Stimulated activated CD4-positive, alpha-beta T cell treated with anti-CD3 and anti-CD28 coated beads, TNF-alpha, amount 100 ng/mL, for 24 hours (primary cell): ENCODE results near the gene NACC2.

ENCODE experiments used
- DNase-seq, 3 experiments: peaks; one replicate each; pipeline ENCODE4 v3.0.0-alpha.2; 2020; ENCODE audit warnings: low read depth in 3 of 3

The NACC2 gene

DNA sequence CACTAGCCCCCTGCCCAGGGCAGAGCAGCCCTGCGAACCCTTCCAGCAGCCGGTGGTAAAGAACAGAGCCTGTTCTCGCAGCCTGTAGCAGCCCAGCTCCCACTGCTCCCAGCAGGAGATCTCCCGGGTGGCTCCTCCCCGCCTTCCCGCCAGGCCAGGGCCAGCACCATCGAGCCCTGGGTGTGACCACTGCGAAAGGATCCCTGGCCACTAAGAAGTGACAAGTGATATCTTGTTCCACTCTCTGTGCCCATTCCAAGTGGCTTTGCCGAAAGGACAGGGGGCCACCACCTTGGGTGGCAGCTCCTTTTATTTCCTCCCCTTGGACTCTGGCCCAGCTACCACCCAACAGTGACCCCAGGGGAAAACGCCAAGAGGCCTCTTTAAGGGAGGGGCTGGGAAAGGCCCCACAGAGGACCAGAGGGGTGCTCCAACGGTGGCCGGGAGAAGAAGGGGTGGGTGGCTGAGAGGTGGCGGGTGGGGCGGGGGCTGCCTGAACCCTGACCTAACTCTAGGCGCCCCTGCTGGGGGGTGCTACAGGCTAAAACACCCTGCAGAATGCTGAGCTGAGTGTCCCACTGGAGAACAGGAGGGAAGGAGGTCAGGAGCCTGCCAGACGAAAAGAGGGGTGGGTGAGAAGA lies 1.6 kb downstream of the NACC2 start:
- no peak for DNase-seq

DNA sequence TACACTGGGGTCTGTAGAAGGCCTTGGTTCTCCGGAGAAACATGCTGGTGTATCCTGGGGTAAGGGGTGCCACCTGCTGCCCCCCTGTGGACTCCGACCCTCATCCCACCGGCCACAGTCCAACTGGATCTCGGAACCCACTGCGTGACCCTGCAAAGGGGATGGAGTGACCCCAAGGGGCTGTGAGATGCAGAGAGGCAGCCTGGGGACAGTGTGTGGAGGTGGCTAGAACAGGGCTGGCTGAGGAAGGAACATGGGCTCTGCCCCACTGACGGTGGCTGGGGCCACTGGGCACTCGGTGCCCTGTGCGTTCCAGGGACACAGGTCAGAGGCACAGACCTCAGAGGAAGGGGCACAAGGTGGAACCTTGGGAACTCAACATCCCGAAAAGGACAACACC lies 2.3 kb downstream of the NACC2 start:
- no peak for DNase-seq

DNA sequence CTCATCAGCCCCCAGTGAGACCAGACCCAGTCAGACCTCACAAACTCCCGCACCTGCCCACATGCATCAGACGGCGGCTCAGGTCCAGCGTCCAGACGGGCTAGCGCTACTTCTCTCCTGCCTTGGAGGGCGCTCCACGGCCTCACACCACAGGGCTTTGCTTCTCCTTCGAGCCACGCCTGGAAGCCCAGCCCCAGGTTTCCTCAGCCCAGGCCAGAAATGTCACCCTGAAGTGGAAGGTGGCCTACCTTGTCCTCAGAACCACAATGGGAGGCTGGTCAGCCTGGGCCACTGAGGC lies 2.8 kb downstream of the NACC2 start:
- no peak for DNase-seq

DNA sequence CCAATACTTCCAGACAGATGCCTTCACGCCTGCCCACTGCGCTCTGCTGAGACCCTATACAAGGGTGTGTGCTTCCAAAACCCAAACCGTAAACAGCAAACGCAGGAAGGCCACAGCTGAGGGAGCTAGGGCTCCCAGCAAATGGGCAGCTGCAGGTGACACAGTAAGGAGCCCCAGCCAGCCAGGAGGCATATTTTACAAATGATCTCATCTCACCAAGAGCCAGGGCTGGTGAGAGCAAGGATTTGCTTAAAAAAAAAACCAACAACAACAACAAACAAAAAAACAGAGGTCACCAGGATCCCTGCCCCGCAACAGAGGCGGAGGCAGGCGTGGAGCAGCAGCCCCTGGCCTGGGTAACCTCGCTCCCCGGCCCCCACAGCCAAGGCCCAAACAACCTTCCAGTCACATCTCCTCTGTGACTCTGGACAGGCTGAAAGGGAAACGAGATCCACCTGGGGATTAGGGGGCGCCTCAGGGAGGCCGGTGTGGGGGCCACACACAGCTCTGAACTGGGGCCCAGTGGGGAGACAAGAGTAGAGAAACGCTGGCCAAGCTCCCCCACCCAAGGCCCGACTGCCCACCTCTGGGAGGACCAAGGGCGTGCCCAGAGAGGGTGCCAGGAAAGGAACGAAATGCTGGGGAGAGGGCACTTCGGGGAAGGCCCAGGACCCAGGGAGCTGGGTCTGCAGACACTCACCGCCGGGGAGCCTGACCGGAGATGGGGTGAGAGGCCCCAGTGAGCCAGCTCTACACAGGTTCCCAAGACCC lies 3.3 kb downstream of the NACC2 start:
- DNase-seq, result no peak

DNA sequence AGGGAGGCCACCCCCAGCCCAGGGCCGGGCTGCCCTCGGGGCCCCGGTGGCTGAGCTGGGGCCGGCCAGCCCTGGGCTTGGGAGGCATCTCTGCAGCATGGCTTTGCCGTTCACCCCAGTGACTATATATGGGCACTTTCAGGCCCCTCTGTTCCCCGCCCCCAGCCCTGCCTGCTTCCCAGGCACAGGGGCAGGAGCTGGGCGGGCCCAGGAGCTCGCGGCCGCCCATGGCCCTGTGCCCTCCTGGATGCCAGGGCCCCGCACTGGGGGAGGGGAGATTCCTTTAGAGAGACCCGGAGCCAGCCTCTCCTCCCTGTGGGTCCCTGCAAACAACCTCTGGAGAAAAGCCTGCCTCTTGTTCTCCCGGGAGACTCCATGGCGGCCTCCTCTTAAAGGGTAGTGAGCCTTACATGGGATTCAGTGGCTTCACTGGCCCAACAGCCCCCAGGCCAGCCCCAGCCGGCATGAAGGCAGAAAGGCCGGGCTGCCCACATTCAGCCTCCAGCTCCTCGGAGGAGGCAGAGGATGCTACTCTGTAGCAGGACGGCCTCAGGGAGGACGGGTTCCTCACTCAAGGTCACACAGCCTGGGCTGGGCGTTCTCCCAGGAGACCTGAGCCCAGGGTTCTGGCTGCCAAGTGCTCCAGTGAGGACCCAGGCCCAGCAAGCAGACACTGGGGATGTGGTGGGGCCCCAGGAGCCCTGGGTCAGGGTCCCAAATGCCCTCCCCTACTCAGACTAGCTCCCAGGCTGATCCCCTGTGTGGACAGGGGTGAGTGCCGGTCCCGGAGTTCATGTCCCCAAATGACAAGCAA lies 4.1 kb downstream of the NACC2 start:
- DNase-seq, result no peak

DNA sequence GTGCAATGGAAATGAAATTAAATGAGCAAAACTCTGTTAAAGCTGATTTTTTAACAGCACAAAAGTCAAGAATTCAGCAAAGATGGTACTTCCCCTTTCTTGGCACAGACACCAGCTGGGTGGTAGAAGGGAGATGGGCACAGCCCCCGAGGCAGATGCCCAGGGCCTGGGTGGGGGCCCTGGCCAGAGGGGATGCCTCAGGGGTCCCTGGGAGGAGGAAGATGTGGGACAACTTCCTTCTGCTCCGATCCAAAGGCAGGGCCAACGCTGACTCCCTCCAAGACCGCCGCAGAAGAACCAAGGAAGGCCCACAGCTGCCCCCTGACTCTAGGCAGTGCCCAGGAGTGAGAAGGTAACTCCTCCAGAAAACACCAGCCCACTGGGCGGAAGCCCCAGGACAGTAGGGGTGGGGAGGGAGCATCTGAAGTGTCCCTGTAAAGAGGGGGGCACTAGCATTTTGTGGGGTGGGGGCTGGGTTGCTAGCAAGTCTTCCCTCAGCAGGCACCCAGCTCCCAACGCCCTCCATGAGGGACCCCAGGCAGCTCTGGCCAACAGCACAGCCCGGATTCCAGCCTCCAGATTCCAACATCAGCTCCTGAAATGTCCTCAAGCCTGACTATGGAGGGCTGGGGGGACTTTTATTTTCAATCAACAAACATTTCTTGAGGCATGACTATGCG lies 4.9 kb downstream of the NACC2 start:
- DNase-seq, result no peak

DNA sequence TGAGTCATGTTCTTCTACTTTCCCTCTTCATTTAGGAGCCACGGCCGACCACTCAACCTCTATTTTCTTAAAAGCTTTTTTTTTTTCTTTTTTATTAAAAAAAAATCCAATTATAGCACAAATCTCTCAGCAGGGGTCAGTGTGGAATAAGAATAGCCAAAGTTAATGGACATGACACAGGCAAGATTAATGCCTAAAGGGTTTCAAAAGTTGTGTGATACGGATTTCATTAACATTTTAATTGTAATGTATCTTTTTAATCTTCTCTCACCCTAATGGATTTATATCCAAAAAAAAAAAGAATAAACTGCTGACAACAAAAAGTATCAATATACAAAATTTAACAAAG lies 5.4 kb downstream of the NACC2 start:
- no peak for DNase-seq

DNA sequence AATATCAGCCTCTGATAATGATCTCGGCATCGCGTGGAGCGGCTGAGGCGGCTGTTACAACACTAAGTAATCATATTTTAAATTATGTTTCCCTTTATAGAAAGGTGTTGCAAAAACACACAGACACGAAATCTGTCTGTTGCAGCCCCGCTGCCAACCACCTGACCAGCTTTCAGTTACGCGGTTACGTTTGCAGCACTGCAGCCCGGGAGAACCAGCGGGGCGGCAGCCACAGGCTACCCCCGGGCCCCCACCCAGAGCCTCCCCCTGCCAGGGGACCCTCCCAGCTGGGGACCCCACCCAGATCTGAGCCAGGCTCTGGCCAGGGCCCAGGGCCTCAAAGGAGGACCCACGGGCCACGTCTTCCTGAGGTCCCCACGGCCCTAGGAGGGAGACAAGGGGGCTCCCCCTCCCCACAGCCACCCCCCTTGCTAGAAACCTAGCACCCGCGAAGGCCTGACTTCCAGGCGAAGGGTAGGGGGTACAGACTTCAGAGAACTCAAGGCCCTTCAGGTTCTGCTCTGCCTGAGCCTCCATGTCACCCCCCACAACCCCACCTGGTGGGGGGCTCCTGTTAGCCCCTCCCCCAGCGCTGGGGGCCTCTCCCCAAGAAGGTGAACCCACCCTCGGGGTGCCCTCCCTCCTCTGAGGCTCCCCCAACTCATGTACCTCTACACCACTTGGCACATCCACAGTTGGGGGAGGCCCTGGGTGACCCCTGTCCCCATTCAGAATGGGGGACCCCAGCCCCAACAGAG lies 6.0 kb downstream of the NACC2 start:
- no peak for DNase-seq

DNA sequence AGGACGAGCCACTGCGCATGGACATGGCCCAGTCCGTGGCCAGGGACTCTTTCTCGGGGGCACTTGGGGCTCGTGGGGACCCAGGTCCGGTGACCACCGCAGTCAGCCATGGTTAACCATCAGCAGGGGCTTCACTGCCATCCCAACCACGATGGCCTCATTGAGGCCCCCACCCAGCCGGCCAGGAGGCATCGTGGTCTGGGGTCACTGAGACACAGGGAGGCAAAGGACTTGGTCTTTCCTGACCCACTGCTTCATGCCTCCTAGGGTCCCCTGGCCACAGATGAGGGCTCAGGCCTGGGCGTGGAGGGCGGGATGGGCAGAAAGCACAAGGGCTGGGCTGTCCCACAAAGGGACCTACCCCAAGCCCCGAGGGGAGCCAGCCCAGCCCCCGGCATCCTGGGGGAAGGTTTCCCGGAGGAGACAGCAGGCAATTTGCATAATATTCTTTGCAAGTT lies 6.6 kb downstream of the NACC2 start:
- DNase-seq, result no peak

DNA sequence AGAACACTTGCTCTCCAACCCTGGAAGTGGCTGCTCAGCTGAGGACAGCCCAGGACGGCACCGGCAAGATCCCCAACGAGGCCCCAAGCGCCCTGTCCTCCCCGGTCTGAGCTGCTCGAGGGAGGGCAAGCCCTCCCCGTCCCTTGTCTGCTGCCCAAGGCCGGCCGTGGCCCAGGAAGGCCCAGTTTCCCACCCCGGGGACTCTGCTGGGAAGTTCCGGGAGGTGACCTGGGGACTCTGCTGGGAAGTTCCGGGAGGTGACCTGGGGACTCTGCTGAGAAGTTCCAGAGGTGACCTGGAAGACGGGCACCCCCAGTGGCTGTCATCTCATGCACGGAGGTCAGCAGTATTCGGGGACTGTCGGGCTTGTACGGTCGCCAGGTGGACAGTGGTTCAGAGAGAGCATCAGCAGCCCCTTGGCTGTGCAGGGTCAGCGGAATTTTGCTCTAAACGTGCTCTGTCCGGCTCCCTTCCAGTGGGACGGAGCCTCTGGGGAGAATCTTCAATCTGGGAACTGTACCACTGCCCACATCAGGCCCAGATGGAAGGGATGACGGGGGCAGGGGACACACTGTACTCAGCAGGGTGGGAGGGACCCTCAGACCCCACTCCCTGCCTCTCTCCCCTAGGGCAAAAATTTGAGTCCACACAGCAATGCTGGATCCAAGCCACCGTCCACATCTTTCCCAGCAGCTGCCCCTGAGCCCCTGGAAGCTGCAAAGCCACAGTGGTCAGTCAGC lies 7.2 kb downstream of the NACC2 start:
- DNase-seq, result no peak

DNA sequence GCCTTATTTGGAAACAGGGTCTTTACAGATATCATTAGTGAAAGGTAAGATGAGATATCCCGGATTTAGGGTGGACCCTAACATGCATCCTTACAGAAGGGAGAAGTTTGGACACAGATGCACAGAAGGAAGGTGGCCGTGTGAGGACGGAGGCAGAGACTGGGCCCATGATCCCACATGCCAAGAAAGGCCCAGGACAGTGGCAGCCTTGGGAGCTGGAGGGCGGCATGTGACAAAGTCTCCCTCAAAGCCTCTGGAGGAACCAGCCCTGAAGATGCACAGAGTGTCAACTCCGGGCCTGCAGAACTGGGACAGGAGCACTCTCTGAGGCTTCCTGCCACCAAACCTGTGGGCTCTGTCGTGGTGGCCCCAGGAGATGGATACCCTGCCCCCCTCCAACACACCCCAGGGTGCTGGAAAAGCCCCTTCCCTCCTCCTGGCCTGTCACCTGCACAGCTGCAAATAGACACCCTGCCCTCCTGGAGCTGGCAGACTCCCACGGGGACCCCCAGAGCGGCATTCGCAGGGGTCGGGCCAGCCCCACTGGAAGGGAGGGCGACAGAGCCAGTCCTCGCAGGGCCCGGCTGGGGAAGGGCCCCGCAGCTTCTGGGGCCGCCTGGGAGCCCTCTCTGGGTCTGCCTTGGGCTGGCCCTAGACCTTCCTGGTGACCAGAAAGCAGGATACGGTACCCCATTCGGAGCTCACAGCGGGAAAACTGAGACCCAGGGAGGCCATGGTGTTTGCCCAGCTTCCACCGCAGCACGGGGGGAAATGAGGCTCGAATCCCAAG lies 7.9 kb downstream of the NACC2 start:
- no peak for DNase-seq

DNA sequence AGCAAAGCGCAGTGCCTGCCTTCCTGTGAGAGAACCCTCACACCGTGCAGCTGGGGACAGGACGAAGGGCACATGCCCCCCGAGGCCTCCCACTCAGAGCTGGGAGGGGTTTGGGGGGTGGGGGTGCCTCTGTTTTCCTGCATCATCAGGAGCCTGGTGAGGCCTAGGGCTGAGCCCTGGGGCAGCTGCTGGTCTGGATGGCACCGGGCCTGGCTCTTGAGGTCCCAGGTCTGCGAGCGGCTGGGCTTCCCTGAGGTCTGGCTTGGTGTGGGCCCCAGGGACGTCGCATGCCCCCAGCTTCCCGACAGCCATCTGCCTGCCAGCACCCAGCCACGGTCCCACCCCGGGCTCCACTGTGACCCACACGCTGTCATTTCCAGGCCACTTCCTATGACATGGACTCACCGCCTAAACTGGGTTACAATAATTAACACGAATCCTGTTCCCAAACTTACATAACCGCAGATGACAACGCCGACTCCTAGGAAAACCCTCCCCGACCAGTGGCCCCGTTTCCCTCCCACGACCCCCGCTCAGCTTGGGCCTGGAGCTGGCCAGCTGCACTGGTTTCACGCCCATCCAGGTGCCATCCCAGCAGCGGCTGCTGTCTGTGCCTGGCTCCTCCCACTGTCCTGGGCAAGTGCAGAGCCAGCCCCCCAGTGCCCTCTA lies 8.7 kb downstream of the NACC2 start:
- DNase-seq, result no peak

DNA sequence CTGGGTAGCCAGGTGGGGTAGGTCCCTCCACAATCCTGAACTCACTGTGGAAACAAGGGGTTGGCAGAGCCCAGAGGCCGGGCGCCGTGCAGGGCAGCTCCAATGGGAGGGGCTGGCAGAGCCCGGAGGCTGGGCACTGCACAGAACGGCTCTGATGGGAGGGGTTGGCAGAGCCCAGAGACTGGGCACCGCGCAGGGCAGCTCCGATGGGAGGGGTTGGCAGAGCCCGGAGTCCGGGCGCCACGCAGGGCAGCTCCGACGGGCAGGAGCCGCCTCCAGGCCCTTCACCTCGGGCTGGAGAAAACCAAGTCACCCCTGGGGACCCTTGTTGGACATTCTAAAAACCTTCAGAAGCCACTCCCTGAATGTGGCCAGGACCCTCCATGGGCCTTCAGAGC lies 9.3 kb downstream of the NACC2 start:
- no peak for DNase-seq

DNA sequence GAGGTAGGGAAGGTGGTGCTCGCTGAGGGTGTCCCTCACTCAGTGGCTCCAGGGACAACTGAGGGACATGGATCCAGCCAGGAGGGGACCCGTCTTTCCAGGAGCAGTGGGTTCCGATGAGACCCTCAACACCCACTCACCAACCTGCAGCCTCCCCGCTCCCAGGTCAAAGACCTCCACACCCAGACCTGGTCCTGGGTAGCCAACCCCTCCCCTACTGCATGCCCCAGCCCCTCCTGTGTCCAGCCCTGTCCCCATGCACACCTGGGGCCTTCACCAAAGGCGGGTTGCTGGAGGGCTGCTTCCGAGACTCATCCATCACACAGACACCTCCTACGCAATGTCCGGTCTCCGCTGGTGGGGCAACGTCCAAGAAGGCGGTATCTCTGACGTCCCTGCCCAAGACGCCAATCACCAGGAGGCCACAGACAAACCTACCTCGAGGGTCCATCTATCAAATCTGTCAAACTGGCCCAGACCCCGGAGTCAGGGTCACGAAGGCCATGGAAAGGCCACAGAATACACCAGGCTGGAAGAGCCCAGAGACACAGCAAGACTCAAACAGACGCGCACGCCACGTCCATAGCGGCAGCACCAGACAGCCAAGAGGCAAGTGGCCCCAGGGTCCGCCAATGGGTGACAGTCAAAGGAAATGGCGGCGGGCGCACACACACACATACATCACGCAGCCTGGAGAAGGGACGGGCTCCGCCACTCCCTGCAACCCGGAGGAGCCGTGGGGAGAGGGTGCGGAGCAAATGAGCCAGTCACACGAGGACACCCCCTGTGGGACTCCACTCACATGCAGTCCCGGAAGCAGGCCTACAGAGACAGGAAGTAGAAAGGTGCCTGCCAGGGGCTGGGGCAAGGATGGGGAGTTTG lies 10.8 kb downstream of the NACC2 start:
- DNase-seq, result no peak

DNA sequence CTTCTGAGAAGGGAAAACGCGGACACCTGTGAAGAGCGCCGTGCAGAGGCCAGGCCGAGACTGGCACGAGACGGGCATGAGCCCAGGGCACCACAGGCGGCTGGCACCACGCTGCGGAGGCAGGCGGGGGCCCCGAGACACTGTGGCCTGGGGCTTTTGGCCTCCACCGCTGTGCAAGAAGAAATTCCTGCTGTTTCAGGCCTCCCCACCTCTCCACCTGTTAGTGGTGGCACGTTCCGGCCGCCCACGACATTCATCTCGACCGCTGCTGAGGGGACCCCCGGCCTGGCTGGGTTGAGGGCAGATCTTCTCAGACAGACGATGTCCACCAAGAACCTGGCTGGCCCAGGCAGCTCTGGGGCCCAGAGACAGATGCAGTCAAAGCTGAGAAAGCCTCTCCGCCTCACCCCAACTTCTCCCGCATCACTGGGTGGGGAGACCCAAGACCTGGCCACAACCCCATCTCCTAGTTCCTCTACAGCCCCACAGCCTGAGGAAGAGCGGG lies 11.5 kb downstream of the NACC2 start:
- no peak for DNase-seq

DNA sequence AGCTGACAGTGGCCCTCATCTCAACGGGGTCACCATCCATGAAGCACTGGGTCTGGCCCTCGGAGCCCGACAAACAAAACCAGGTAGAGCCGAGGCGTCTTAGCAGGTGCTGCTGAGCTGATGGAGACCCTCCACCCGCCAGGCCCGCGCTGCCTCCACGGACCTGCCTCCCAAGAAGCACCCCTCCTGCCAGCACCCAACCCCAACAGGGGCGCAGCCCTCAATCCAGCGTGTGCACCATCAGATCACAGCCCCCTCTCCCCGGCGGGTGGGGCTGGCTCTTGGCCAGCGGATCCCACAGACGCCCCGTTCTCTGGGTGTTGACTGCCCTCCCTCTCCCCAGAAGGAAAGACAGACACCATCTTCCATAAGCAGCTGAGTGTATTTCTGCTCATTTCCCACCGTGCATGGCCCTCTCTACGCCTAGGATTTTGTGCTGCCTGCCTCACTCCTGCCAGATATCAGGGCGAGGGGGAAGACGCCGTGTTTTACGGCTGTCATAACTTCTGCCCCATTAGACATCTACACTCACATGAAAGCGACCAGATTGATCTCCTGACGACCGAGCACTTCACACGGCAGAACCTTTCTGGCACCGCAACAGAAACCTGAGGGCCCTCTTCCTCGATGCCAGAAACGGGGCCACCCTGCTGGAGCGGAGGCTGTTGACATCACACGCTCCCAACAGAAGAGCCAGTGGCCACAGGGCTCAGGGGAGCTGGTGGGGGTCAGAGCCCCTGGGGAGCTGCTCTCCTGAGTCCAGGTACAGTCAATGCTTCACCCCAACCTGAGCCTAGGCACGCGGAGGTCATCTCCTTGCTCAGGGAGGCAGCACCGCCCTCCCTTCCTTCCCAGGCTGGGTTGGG lies 12.4 kb downstream of the NACC2 start:
- no peak for DNase-seq

DNA sequence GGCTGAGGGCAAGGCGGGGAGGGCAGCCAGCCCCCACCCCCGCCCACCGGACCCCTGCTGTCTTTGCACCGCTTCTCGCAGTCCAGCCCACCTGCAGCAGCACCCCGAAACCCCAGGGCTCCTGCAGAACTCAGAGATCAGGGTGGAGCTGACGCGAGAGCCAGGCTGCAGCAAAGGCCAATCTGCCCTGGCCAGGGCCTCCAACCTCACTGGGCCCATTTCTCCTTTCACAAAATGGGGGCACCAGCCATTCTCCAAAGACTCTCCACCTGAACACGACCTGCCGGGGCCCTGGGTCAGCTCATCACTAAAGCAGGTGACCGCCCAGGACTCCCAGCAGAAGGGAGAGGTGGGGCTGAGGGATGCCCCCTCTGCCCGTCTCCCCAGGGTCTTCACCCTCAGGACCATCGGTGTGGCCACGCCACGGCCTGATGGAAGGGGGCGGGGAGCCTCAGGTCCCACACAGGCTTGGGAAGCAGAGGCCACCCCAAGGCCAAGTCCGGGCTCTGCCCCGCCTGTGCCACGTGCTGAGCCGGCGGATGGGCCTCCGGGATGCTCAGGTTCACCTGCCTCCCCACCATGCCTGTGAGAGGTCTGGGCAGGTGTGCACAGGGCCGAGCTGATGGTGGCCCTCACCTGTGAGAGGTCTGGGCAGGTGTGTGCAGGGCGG lies 13.1 kb downstream of the NACC2 start:
- no peak for DNase-seq
